Esophagus squamous epithelium (tissue), 4 donors: ENCODE data around the gene CHN2.

Experiments
- CTCF ChIP-seq, 6 experiments: fragments of 450-650 bp in 4 of 6; fragments of 200-600 bp in 2 of 6; sonication (generic) in 2 of 6; IDR thresholded peaks; one replicate each; pipeline ENCODE4 v1.5.1; 2016 to 2019; ENCODE audit warnings: antibody characterized with exemption in 6 of 6, mild to moderate bottlenecking in 4 of 6, moderate library complexity in 4 of 6
- POLR2A ChIP-seq, 4 donors: fragments of 450-650 bp; IDR thresholded peaks; one replicate each; pipeline ENCODE4 v1.6.1; 2017; ENCODE audit warnings: antibody characterized with exemption in 4 of 4, mild to moderate bottlenecking in 4 of 4, moderate library complexity in 3 of 4

DNA sequence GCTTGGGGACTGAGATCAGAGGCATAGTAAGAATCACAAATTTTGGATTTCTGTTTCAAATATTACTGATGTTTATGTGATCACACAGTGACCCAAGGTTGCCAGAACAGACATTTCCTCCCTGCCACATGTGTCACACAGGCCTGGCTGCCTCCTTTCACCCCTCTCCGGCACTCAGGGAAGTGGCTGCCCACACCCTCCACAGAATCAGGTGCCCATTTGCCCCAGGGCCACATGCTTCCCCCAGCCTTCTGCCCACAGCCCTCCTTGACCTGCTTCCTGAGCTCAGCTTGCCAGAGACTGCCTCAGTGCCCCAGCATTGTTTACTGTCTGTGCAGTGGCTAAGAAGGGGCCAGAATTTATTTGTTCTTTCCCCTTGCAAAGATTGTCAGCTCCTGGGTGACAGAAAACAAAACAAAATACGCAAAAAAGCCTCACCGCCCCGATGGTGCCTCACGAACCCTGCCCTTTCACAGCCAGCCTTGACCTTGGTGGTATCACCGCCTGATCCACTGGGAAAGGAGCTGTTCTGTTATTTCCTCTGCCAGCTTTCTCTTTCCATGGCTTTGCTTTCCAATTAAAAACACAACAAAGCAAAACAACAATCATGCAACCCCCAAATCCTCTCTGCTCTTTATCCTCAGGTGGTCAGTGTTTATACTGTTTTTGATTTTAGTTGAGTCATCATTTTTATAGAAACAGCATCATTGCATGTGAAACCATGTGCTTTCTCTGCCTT lies 52.8 kb downstream of the CHN2 start:
- TF ChIP-seq CTCF (IDR thresholded peaks at IDR 0.05) (no peak), POLR2A (IDR thresholded peaks at IDR 0.05) (no peak)
